ENCODE results near the gene CS.

- TF ChIP-seq CTCF (IDR thresholded peaks at IDR 0.05 in 4 of 5, conservative IDR thresholded peaks at IDR 0.05 in 1 of 5) (no peak), POLR2A (IDR thresholded peaks at IDR 0.05) (no peak)
These were observed 4.9 kb upstream of the CS start for GRCh38 chr12:56304872-56305590.

Measured in gastrocnemius medialis (tissue), 4 donors.